ENCODE results near the gene CTBP2. TPM values are rescaled to one million over a fixed set of nuclear protein-coding genes. Genes with fewer than 3 reads are reported as not detected.

Gene CTBP2
- total RNA-seq (2022; extraction: Qiagen RNA extraction; ENCODE audit: low read depth) = 101 to 118 TPM (median 113 TPM) in 5 replicates

GRCh38 chr10:125159932-125160855 is at the start of gene CTBP2:
Gene CTBP2, minus strand, starts transcription at chr10:125160563.

GRCh38 chr10:124941823-124942222 is 218.5 kb downstream of the CTBP2 start, which contains the start of gene ZRANB1:
Gene ZRANB1, plus strand, starts transcription at chr10:124942123. Its CDS starts 371 bp downstream, at chr10:124942494.

Other genes with a start within 250 kb of the CTBP2 start
- 7.9 to 10.3 TPM (median 9.2 TPM) in 5 replicates for gene ZRANB1, start 218.4 kb downstream of the CTBP2 start, total RNA-seq (2022; extraction: Qiagen RNA extraction; ENCODE audit: low read depth)

All from A549 treated with CpdA at 1 μM for 4 hours (cell line).